Medulla oblongata (tissue), 1 donor: ENCODE data around the gene CNTNAP5.

Experiments
- DNase-seq: peaks from one replicate; pipeline ENCODE4 v3.0.0-alpha.2; 2015; ENCODE audit errors: extremely low spot score

CNTNAP5 gene

DNA sequence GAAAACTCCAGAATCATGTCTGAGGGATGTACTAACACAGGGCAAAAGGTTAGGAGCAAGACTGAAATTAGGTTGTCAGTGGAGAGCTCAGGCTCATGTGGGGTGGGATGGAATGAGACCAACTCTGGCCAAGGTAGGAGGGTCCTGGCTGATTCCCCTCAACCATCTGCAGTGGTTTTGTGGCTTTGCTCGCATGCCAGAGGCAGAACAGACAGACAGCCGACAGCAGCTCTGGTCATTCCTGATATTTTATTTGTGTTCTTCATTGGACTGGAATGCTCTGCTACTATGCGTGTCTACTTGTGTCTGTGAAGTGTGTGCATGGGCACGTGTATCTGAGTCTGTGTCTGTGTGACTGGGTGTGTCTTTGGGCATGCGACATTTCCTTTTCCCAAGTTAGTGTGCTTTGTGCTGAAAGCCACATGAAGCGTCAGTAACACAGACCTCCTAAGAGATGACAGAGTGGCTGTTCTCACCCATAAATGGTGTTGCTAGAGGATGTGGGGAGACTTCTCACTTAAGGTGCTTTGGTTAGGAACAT lies 239.5 kb downstream of the CNTNAP5 start:
- DNase-seq: no peak

DNA sequence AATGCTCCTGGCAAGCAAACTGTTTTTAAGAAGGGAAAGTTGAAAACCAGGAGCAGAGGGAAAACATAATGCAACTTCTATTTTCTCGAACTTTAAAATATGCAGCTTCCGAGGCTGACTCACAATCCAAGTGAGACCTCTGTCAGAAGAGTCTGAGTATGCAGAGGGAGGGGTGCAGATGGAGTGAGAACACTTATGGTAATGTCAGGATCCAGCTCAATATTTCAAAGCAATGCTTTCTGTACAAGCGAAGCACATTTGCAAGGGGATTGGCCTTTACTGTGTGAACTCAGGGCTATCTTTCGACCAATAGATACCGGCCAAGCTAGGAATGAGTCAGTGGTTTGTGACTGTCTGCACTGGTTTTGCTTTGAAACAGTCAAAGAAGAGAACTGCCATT lies 242.7 kb downstream of the CNTNAP5 start:
- no peak for DNase-seq

DNA sequence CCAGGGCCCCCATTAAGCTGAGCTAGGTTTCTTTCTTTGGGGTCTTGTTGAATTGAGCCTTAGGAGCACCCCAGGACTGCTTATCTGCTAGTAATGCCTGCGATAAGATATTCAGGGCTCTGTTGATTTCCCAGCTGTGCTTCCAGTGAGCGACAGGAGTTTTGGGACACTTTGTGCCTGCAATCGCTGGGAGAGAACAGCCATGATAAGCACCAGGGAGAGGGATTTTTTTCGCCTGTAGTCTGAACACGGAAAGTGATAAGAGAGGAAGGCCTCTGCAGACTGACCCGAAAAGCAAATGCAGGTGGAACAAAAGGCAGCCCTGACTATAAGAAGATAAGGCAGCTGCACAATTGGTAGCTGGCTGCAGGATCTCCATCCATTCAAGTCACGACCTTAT lies 244.3 kb downstream of the CNTNAP5 start:
- no peak for DNase-seq

DNA sequence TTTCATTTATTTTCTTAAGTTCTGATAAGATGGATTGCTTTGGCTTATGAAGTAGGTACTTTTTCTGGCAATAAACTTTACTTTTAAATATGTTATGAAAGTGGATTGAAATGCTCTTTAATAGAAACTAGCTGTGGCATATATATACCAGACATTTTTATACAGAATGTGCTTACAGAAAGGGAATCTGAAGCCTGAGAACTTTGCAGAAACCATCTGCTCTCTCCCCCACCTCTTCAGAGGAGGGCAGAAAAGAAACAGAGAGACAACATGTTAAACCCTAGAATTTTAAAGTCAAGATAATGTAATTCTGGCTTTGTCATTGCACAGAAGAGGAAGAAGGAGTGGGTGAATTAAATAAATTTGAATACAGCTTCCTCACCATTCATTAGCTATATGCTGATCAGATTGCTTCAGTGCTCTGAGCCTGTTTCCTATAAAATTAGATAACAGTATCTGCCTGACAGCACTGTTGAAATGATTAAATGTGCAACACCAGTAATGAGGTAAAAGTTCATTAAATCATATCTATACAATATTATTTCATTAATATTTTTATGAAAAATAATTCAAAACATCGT lies 247.3 kb downstream of the CNTNAP5 start:
- DNase-seq: no peak

DNA sequence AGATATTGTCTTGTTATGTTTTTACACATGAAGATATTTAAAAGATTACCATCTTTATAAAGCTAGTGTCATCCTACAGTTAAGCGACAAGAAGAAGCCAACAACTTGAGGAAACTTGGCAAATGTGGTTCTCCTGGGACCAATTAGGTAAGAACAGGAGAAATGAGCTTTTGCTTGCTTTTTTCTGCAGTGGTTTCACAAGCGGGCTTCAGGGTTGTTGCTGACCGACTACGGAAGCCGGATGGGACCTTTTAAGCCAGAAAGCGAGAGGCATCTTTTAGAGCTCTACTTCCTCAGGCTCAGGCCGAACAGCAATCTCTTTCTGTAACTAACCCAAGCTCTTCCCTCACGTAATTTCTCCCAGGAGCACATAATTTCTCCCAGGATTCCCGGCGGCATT lies 256.5 kb downstream of the CNTNAP5 start:
- DNase-seq: no peak

DNA sequence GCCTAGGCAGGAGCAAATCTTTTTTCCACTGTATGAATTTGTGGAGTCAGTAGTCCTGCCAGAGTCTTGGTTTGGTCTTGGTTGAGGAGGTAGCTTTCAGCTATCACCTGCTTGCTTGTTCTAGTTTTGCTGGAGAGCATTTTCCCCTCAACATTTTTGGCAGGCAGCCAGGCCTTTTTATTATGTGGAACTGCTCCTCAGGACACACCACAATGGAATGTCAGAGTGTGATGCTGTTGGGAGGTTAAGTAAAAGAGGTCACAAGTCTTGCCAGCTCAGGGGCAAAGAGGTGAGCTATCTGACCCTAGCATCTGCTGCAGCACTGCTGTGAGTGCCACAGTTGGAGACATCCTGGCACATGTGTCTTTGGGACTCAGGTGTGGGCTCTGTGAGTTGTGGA lies 258.0 kb downstream of the CNTNAP5 start:
- DNase-seq: no peak

DNA sequence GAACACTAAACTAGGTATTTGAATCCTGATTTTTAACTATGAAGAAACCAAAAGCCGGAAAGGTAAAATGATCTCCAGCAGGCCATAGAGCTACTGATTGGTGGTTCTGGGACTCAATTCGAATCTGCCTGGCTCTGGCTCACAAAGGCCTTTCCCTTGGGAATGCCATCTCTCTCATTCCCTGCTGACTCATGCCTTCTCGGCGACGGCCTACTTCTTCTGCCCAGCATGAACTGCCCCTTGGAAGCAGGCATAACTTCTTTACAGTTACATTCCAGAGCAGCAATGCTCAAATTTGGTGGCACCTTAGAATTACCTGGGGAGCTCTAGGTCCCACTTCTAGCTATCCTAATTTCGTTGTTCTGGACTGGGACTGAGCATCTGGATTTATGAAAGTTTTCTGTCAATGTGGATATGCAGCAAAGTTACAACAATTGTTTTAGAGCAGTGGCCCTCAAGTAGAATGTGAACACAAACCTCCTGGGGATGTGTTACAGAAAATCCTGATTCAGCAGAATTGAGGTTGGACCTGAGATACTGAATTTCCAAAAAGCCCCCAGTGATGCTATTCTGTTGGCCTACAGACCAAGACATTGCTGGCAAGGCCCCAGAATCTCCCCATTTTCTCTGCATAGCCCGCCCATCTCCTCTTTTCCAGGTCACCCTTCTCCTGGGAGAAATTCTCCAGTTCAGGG lies 261.1 kb downstream of the CNTNAP5 start:
- no peak for DNase-seq

DNA sequence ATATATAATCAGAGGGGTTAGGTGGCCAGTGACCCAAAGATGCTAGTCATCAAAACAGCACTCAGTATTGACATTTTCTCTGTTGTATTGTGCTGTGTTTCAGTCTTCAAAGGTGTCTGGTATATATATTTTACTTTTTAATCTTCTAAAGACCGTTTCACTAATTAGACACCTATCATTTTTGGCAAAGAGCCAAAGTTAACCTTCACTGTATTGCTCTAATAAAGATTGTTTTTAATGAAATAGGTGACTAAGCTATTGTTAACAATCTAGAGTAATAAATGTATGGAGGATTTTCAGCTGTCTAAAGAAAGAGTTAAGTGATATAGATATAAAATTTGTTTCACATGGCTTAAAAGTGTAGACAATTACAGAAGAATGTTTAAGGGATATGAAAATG lies 264.0 kb downstream of the CNTNAP5 start:
- DNase-seq: no peak

DNA sequence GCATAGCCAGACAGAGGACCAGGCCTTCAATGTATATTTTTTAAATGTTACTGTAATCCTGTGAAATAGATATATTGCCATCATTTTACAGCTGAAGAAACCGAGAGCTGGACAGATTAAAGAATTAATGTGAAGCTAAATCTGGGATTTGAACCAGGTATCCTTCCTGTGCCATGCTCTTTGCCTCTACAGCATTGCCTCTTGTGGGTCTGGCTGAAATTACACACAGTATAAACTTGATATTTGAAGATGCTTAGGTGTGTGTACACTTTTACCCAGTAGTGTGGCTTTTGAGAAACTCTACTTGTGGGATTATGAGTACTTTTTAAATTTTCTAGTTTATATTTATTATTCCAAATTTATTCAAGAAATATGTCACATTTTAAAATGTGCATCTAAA lies 264.5 kb downstream of the CNTNAP5 start:
- no peak for DNase-seq

DNA sequence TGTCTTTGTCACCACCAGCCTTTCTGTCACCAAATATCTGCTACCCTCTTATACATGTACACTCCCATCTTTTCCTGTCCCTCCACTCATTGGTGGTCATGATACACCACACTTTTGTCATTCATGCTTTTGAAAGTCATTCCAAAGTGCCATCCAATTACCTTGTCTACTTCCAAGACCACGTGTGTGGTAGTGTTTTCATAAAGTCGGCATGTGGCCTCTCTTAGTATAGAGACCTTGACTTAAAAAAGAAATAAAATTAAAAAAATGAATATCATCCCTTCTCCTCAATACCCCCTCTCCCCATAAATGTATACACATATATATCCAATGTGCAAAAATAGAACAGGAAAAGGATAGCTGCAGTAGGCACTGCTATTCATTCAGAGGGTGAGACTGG lies 271.4 kb downstream of the CNTNAP5 start:
- DNase-seq: no peak

DNA sequence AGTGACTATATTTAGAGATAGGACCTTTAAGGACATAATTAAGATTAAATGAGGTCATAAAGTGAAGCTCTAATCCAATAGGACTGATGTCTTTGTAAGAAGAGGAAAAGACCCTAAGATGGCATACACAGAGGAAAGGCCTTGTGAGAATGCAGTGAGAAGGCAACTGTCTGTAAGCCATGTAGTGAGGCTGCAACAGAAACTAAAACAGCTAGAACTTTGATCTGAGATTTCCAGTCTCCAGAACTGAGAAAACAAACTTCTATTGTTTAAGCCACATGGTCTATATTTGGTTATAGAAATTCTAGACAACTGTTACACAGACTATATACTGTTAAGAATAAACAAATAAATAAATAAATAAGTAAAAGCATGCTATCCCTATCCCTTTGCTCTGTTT lies 276.8 kb downstream of the CNTNAP5 start:
- DNase-seq: no peak

DNA sequence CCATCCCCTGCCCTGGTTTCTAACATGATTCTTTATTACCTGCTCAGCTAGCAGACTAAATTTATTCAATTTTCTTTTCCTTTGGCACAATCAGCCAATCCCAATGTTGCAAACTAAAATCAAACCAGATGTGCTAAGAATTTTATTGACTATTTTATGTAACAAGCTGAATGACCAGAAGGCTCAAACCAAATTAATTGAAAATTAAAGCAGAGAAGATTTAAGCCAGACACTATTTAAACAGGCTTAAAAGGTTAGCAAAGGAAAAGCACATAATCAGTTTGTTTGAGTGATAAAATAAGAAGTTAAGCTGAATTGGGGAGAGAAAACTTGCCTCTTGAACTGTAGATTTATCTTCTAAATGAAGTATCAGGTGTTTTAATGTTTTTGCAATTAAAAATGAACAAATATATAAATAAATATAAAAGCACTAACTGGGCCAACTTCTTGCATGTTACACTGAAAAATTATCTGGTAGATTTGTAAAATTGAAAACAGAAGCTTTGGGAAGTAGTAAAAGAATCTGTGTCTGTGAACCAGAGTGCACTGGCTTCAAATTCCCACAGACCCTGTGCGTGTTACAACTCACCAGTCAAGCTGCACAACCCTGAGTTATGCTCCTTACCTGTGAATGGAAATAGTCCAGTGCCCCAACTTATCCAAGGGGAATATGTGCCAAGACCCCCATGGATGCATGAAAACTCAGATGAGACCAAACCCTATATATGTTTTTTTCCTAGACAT lies 283.4 kb downstream of the CNTNAP5 start:
- DNase-seq: no peak

DNA sequence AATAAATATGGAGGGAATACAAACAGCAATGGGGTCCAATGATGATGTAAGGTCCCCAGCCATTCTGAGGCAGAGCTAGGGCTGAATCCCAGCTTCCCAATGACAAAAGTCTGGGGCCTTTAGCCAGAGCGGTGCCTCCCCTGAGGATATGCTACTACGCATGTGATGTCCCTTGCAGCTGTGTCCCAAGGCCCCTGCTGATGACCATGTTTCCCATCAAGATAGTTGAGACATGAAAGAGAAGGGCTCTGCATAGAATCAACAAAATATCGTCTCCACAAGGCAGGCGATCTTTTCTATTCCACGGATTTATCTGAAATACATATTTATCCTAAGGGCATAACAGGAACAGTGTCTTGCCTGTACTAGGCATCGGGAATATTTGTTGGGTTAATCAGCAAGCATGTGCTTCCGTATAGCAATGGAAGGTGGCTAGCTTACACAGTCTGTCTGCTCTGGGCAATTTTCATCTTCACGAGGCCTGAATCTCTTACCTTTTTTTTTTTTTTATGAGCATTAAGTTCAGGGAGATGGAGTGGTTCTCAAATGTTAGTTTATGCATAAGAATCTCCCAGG lies 284.6 kb downstream of the CNTNAP5 start:
- no peak for DNase-seq

DNA sequence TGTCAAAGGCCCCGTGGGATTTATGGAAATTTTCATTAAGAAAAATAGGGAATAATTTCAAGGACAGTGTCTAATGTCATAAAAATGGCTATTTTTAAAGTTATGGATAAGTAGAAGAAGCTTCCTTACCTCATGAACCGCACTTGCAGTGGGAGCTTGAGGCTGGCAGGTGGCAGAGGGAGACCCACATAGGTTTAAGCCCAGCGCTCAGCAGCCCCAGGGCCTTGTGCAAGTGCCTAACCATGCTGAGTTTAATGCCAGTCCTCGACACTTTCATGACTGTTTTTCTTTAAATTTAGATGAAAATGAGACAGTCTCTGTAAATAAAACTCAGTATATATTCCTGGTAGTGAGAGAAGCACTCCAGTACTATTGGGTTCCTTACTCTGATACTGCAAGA lies 285.6 kb downstream of the CNTNAP5 start:
- no peak for DNase-seq

DNA sequence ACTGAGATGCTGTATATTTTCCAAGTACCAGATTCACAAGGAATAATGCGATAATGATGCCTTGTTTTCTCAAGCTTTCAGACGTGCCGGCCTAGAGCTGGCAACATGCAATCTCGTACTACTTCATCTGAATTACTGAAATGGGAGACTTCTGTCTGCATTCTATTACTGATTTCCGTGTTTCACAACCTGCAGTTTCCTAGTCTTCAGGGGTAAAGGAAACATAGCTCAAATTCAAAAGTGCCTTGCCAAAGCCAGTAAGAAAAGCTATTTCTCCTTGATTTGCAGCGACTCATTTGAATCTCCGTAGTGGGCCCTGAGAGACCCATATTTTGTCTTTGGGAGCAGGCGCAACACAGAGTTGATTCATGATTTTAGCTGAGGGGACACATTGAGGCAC lies 289.0 kb downstream of the CNTNAP5 start:
- DNase-seq: no peak

DNA sequence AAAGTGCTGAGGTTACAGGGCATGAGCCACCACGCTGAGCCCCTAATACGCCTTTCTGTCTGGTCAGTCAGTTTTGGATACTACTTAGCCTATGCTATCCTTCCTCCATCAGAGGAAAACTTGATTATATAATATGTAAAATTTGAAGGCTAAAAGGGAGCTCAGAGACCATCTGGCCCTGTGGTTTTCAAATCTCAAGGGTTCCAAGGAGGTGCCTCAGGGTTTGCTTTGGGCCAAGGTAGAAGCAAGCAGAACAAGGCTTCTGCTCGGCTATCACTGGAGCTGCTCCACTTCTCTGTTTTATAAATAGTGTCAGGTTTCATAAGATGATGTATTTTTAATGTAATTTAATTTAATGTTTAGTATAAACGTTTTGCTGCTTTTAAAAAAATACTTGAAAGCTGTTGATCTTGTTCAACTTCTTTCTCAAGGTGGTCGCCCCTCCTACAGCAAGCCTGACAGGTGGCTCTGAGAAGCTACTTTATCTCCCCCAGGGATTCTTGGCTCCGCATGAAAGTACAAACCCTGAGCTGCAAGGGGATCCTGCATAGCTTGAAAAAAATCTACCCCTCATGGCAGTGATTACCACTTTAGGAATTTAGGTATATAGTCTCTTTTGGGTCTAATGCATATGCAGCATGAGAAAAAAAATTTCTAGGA lies 290.3 kb downstream of the CNTNAP5 start:
- no peak for DNase-seq

DNA sequence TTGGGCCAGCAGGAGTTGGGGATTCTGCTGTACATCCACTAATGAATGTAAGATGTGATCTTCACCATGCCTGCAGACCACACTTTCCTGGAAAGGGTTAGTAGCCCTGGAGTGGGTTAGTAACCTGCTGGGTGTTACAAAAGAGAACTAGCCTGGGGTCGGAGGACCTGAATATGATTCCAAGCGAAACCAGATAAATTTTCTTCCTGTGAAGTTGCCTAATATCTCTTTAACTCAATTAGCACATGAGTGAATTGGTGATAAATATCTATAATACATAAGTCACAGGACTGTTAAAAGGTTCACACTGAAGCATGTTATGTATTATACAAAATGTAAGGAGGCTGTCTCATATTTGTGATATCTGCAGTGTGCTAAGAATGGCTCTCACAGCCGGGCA lies 291.0 kb downstream of the CNTNAP5 start:
- DNase-seq: no peak

DNA sequence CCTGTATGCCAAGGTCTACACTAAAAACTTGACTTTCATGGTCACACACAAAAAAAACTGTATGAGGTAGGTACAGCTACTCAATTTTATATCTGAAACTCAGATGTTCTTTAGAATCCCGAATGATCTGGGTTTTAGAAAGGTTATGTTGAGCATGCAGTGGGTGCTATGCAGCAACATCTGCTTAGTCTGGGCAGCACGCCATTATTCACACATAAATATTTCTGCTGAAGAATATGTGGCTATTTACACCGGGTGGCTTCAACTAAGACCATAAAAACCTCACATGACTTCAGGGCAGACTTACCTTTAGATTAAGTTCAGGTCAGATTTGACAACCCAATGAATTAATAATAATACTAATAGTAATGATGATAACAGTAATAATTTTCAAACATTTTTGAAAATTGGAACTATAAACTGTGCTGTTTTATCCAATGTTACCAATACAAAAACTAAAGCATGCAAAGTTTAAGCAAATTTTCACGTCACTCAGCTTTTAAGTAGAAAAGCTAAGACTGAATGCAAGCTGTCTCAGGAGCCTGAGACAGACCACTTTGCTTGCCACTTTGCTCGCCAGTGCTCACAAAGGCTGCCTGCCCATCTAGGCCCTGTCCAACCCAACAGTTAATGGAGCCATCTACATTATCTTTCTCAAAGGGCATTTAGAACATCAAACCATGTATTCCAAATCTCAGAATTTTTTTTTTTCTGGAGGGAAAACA lies 292.0 kb downstream of the CNTNAP5 start:
- DNase-seq: no peak

DNA sequence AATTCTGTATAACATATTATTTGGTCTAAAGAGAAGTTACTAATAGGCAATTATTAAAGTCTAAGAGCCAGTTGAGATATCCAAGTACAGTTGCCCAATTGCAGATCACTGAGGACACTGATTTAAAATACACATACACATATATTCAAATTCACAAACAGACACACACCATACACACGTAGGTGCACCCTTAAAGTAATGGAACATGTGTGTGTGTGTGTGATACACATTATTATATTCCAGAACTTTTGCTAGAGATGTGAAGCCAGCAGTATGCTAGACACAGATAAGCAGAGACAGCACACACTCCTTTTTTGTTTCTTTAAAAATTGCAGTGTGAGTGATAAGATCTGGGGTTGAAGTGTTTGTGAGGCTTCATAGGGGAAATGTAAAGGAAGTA lies 292.5 kb downstream of the CNTNAP5 start:
- DNase-seq: no peak

DNA sequence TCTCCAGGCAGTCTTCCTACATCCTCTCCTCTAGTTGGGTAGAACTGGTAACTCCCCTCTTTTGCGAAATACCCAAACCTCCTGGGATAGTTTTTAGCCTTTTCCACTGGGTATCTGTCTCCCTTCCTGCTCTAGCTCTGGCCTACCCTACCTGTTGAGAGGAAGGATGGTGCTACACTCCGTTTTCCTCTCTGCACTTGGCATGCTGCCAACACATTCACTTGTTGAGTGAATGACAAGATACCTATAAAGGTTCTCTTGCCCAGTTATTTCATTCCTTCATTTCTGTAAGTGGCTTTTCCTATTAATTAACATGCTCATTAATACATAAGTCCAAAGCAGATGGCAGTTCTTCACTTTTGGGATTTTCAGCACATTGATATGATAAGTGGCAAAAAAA lies 293.8 kb downstream of the CNTNAP5 start:
- DNase-seq: no peak

DNA sequence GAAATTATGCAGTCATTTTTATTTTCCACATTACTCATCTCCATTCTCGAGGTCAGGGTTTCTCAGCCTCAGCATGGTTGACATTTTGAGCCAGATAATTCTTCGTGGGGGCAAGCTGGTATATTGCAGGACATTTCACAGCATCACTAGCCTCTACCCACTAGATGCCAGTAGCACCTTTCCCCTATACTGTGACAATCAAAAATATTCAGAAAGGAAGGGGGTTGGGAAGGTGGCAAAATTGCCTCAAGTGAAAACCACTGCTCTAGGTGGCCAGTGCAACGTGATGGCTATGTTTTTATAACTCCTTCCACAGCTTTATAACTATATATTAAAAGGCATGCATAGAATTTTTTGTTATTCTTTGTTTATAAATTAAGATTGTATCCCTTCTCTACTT lies 294.5 kb downstream of the CNTNAP5 start:
- no peak for DNase-seq
